Calu3 (cell line): ENCODE measurements around the gene VARS1. TPM values are rescaled to one million over a fixed set of nuclear protein-coding genes. Genes with fewer than 3 reads are reported as not detected.

Experiments
- BruUV-seq: library from RNA; stranded (reverse); fragments of 400-500 nt; replicated peaks from 2 replicates; lab custom pipeline; 2021; lab: Mats Ljungman, UMichigan
- CTCF ChIA-PET: fragments of 300-600 bp; sonication (Branson Sonifier 250); formaldehyde crosslinking; loops from one replicate; lab custom pipeline; 2022; ENCODE audit warnings: antibody characterized with exemption; lab: Charles Lee
- DNase-seq: peaks from one replicate; pipeline ENCODE4 v3.0.0; 2022
- H3K27ac Mint-ChIP-seq: one replicate; pipeline ENCODE4 v1.8.0; 2022; ENCODE audit warnings: mixed read lengths; ENCODE audit not compliant: unreplicated experiment
- H3K27me3 Mint-ChIP-seq: one replicate; pipeline ENCODE4 v1.8.0; 2022; ENCODE audit warnings: mixed read lengths; ENCODE audit not compliant: unreplicated experiment
- H3K36me3 Mint-ChIP-seq: one replicate; pipeline ENCODE4 v1.8.0; 2022; ENCODE audit warnings: mild to moderate bottlenecking, moderate library complexity, mixed read lengths; ENCODE audit not compliant: insufficient read depth, unreplicated experiment
- H3K4me1 Mint-ChIP-seq: one replicate; pipeline ENCODE4 v1.8.0; 2022; ENCODE audit warnings: mild to moderate bottlenecking, low read depth, mixed read lengths; ENCODE audit not compliant: unreplicated experiment
- H3K4me3 Mint-ChIP-seq: one replicate; pipeline ENCODE4 v1.8.0; 2022; ENCODE audit warnings: mild to moderate bottlenecking, low read depth, moderate library complexity, mixed read lengths; ENCODE audit not compliant: unreplicated experiment
- H3K9me3 Mint-ChIP-seq: one replicate; pipeline ENCODE4 v1.8.0; 2022; ENCODE audit warnings: low read depth, mixed read lengths; ENCODE audit not compliant: unreplicated experiment
- CTCF ChIP-seq: fragments of 200-600 bp; IDR thresholded peaks from one replicate; pipeline ENCODE4 v1.8.0; 2022; ENCODE audit warnings: antibody characterized with exemption; ENCODE audit not compliant: unreplicated experiment
- intact Hi-C: fragments of 100-400 bp; cut with micrococcal nuclease; formaldehyde crosslinking; loops from one replicate; pipeline ENCODE4 v1.10.0; 2022; ENCODE audit not compliant: unreplicated experiment
- total RNA-seq: library from RNA; stranded (reverse); gene quantifications from 2 replicates; pipeline ENCODE4 v1.2.3, GENCODE V29; 2022

Gene VARS1
- total RNA-seq, 1 experiment from 2014 or later = 316 TPM

GRCh38 chr6:31777667-31778050 is 17.9 kb downstream of the VARS1 start:
- BruUV-seq = TSS peak; percentile 66
- Mint-ChIP-seq H3K27ac (peak overlapping the region; percentile 94), H3K9me3 (no peaks in the 10 kb centered on the region)

GRCh38 chr6:31776989-31777666 is 18.4 kb downstream of the VARS1 start, which contains the start of gene VWA7:
Gene VWA7 (minus strand): TSS chr6:31777328. CDS start chr6:31776779, 549 bp downstream.
- peak; percentile 36 for TF ChIP-seq CTCF
- H3K27me3 Mint-ChIP-seq = no peaks in the 10 kb centered on the region
- CTCF ChIA-PET = interaction anchor here (0.6 to 2.3 kb wide), 14 partner anchors 9 to 925 kb away, joined by 3 to 16 read pairs (median 4); partner anchors contain the start of genes ABHD16A, CFB, CLIC1 and LSM2

More at GRCh38 chr6:31777667-31778050, 17.9 kb downstream of the VARS1 start:
- CTCF ChIA-PET = interaction anchor here (0.7 to 1.9 kb wide), 12 partner anchors 8 to 925 kb away, joined by 3 to 13 read pairs (median 4); partner anchors contain the start of genes ABHD16A, CFB, CLIC1 and LSM2
- H3K27me3 Mint-ChIP-seq = no peaks in the 10 kb centered on the region
- peak overlapping the region; percentile 65 for H3K4me3 Mint-ChIP-seq
- intact Hi-C loops = loop anchor here (5.0 to 10.0 kb wide), 3 partner anchors 45 to 167 kb away; partner anchors contain the start of genes CFB and NEU1
- TF ChIP-seq CTCF = no peak
- peaks cover 40% of the 10 kb centered on the region for H3K4me1 Mint-ChIP-seq
- peaks cover 88% of the 10 kb centered on the region for H3K36me3 Mint-ChIP-seq
- DNase-seq = no peak

GRCh38 chr6:31776485-31776988 is 19.0 kb downstream of the VARS1 start:
- no peak for TF ChIP-seq CTCF
- TSS peak; percentile 78 for BruUV-seq
- Mint-ChIP-seq H3K4me1 (peaks cover 43% of the 10 kb centered on the region), H3K27ac (peak overlapping the region; percentile 94), H3K9me3 (no peaks in the 10 kb centered on the region), H3K4me3 (peak overlapping the region; percentile 65), H3K27me3 (no peaks in the 10 kb centered on the region), H3K36me3 (peaks cover 77% of the 10 kb centered on the region)
- peak; percentile 46 for DNase-seq
- CTCF ChIA-PET = interaction anchor here (0.6 to 2.3 kb wide), 8 partner anchors 15 to 176 kb away, joined by 3 to 16 read pairs (median 4); partner anchors contain the start of genes CFB and MSH5
- intact Hi-C loops = loop anchor here (5.0 to 10.0 kb wide), 3 partner anchors 46 to 168 kb away; partner anchors contain the start of genes CFB and NEU1

More at GRCh38 chr6:31776989-31777666, 18.4 kb downstream of the VARS1 start, which contains the start of gene VWA7:
- H3K27ac Mint-ChIP-seq = peak within 1 kb of the TSS; percentile 94
- peaks cover 43% of the 10 kb centered on the region for H3K4me1 Mint-ChIP-seq
- H3K36me3 Mint-ChIP-seq = peaks cover 83% of the 10 kb centered on the region
- DNase-seq = peak; percentile 99
- H3K9me3 Mint-ChIP-seq = no peaks in the 10 kb centered on the region
- H3K4me3 Mint-ChIP-seq = peak within 1 kb of the TSS; percentile 65
- intact Hi-C loops = loop anchor here (5.0 to 10.0 kb wide), 3 partner anchors 45 to 168 kb away; partner anchors contain the start of genes CFB and NEU1
- no TSS peak for BruUV-seq
